UCSD-AML1 (cell line): ENCODE measurements around the gene ZPLD1.

Source experiments
- DNase-seq: peaks from one replicate; lab custom pipeline; 2025; ENCODE audit not compliant: unreplicated experiment; lab: John Stamatoyannopoulos, UW

ZPLD1 gene

DNA sequence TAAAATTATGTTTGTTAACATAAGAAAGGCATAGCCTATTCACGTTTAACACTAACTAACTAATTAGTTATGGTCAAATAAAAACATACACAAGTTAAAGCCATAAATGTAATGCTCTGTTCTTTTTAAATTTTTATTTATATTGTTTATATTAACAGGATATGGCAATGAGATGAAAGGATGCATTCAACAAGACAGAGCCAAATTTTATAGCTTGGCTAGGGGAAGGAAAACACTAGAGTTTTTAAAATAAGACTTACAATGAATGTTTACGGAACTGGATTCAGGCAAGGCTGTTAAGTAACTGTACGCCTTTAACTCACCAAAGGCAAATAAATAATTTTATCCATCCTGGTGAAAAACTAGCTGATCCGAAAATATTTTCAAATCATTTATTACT, 86.4 kb downstream of the ZPLD1 start:
- DNase-seq: no peak

DNA sequence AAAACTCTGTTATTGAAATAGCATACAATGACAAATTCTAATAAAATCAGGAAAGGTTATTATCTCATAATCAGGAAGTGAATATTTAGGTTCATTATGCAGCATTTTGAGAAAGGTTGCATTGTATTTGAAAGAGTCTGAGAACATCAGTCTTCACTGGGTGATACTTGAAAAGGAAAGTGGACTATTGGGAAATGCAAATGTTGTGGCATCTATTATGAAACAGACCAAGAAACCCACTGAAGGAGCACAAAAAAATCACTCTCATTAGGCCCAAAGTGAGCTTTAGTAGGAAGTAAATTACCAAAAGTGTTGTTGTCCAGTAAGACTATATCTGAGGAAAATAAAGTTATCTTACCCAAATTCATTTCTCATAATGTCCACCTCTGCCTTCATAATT, 90.8 kb downstream of the ZPLD1 start:
- no peak for DNase-seq

DNA sequence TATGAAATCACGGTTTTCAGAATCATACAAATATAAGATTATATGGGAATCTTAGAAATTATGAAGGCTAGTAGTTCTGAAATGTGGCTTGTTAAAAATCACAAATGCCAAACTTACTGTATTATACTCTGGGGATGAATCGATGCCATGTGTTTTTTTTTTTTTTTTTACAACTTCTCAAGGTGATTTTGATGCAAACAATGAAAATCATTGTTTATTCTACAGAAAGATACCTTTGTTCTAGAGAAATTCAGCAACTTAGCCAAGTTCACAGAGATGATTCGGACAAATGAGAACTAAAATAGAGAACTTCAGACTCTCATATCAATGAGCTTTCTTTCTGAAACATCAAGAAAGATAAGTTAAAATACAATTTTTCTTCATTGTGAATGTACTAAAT, 92.0 kb downstream of the ZPLD1 start:
- no peak for DNase-seq

DNA sequence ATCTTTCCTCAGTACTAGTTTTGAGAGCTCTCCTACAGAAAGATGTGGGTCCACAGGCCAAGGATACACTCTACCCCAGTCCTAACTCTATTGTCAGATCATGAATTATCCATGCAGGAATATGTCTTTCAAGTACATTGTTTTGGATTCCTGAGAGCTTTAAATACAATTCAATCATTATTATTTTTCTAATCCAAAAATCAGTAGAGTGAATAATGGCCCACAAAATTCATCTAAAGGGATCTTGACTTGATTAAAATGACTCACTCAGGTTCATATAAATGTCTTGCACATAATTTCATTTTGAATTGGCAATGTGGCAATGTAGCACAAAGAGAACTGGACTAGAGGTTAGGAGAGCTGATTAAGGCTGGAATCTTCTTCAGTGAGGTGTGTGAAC, 93.9 kb downstream of the ZPLD1 start:
- DNase-seq: no peak
